ENCODE results near the gene NFE2L3. TPM values are rescaled to one million over a fixed set of nuclear protein-coding genes. Genes with fewer than 3 reads are reported as not detected.

NFE2L3 gene
- total and polyA plus RNA-seq, 2 of the 4 experiments (the other 2 are of a cell fraction), result 28.0 to 43.2 TPM

- peak; percentile 68 for DNase-seq
- H2BK120ac ChIP-seq (ENCODE audit: low read depth, low read length), result peak overlapping the region; percentile 97
- no TSS peak for BruUV-seq (replicated peaks)
- H3K4me1 ChIP-seq (ENCODE audit: control insufficient read depth, insufficient read depth, low read length), result peaks cover 30% of the 10 kb centered on the region
- H3K18ac ChIP-seq (ENCODE audit: low read depth, low read length), result peak overlapping the region; percentile 35; the same call in 1 of the 2 replicates
- H4K91ac ChIP-seq (ENCODE audit: insufficient read depth, low read depth, low read length), result peak overlapping the region; percentile 55; the same call in 1 of the 2 replicates
- in situ Hi-C loops (cut with MboI; ENCODE audit: low sequenced_read_pairs), result no loop called here
- H4K20me1 ChIP-seq (ENCODE audit: insufficient read depth, low read length), result no peaks in the 10 kb centered on the region
- peak overlapping the region in 1 of 2 experiments; percentile 81; a peak in 3 of 4 replicates for H4K8ac ChIP-seq (ENCODE audit: low read depth in 2 of 2, low read length in 2 of 2)
- H2BK20ac ChIP-seq (ENCODE audit: low read depth, low read length), result peak overlapping the region; percentile 51
- peak overlapping the region; percentile 78 for H2AK5ac ChIP-seq (ENCODE audit: low read depth, low read length)
- H2AK9ac ChIP-seq (replicated peaks; ENCODE audit: low read depth, low read length, poor library complexity), result peak overlapping the region; percentile 84
- no peak for ATAC-seq (ENCODE audit: low read depth)
- ChIA-PET POLR2A (ENCODE audit: unreplicated experiment) (no interaction called here), CTCF (no interaction called here)
- H3K23ac ChIP-seq (ENCODE audit: low read depth, low read length), result peak overlapping the region; percentile 99
- intact Hi-C loops (cut with micrococcal nuclease), result no loop called here
- H3K4me3 ChIP-seq (ENCODE audit: insufficient read depth, low read depth, low read length), result peak overlapping the region; percentile 94; the same call in 1 of the 2 replicates
- H2BK5ac ChIP-seq (ENCODE audit: low read depth, low read length, poor library complexity, severe bottlenecking), result peak overlapping the region; percentile 96
- no peak overlapping the region for H3K56ac ChIP-seq (ENCODE audit: extremely low read depth, insufficient read depth, low read length)
- H3K9me3 ChIP-seq (ENCODE audit: control insufficient read depth, insufficient read depth, low read length), result no peaks in the 10 kb centered on the region
- H3K4ac ChIP-seq (ENCODE audit: low read depth, low read length), result peak overlapping the region; percentile 62
- H2BK15ac ChIP-seq (ENCODE audit: low read depth, low read length), result peak overlapping the region; percentile 74; the same call in 2 of the 3 replicates
- H3K79me1 ChIP-seq (ENCODE audit: low read depth in 1 of 2, low read length in 2 of 2), result peaks cover 8 to 61% of the 10 kb centered on the region in 2 experiments
- TF ChIP-seq MXI1 (IDR thresholded peaks at IDR 0.05; ENCODE audit: borderline replicate concordance, low read depth, low read length) (no peak), MAFK (IDR thresholded peaks at IDR 0.05; ENCODE audit: low read depth, low read length) (peak; percentile 19; the same call in 1 of the 2 replicates), MAZ (IDR thresholded peaks at IDR 0.05; ENCODE audit: borderline replicate concordance, low read depth, low read length) (peak; percentile 79)
- no peak overlapping the region for H3K27ac ChIP-seq (ENCODE audit: insufficient read depth, low read length)
- peak overlapping the region; percentile 53 for H4K5ac ChIP-seq (ENCODE audit: low read depth, low read length)
- H3K27me3 ChIP-seq (ENCODE audit: control insufficient read depth, insufficient read depth, low read length), result no peaks in the 10 kb centered on the region
- dilution Hi-C loops (cut with HindIII; ENCODE audit: low sequenced_read_pairs, unreplicated experiment), result no loop called here
- H3K36me3 ChIP-seq (ENCODE audit: control insufficient read depth, insufficient read depth, low read length), result no peaks in the 10 kb centered on the region
- peak overlapping the region; percentile 88 for H3K4me2 ChIP-seq (ENCODE audit: low read depth, low read length)
- WGBS, 2 experiments (ENCODE audit: extremely low coverage in 2 of 2, insufficient read length in 1 of 2), result 30% methylated on average over 2 of the region's 15 CpGs; no CpG with 5 or more reads in 1 of the 2 experiments
- H3K9ac ChIP-seq (ENCODE audit: low read depth, low read length), result peak overlapping the region; percentile 16; the same call in 1 of the 2 replicates
- H3K9me1 ChIP-seq (ENCODE audit: insufficient read depth, low read length), result peaks cover 48% of the 10 kb centered on the region
- peak overlapping the region; percentile 94 for H3K14ac ChIP-seq (replicated peaks; ENCODE audit: low read depth, low read length)
- peak overlapping the region; percentile 84 for H2AFZ ChIP-seq (replicated peaks; ENCODE audit: low read length, poor library complexity)
Measured at GRCh38 chr7:26153823-26154783, 2.1 kb downstream of the NFE2L3 start.
